NCI-H524 treated with DMSO at 0.1 percent for 48 hours (cell line): ENCODE measurements around the gene ELF1.
"Not testable (repeated sequence)": the region's sequence is repeated elsewhere in the genome, so short reads cannot be mapped to it uniquely, and the experiment has no call there.

ENCODE experiments used
- DNase-seq: peaks from one replicate; lab custom pipeline; 2025; lab: John Stamatoyannopoulos, UW

Gene ELF1

DNA sequence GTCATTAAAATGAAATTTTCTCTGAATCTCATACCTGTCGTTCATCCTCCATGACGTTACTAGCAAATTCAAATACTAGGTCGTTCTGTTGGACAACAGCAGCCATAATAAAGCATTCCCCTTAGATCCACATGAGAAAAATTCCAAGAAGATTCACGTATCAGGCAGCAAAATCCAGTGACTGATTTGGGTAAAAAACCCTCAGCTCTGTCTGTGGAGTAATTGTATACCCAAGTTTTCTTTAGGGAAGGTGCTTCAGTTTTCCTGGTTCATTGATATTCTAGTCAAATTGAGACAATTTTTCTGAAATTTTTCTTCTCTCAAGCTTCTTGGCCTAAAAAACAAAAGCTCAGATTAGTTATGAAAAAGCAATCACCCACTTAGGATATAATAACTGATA is 37.2 kb downstream of the ELF1 start:
- no peak for DNase-seq

DNA sequence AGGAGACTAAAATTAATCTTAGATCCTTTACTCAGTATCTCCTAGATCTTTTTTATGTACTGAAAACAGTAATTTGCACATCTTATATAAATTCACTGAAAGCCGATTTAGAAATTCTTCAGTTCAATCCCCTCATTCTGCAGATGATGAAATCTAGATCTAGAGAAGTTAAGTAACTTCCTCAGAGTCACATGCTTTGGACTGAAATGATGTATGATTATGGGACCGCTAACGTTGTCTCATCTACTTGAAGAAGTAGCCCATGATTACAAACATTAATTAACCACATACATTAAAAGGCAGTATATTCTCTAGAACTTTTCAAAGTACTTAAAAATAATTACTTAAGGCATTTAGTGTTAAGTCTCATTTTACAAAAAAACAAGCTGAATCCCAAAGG is 37.8 kb downstream of the ELF1 start:
- no peak for DNase-seq

DNA sequence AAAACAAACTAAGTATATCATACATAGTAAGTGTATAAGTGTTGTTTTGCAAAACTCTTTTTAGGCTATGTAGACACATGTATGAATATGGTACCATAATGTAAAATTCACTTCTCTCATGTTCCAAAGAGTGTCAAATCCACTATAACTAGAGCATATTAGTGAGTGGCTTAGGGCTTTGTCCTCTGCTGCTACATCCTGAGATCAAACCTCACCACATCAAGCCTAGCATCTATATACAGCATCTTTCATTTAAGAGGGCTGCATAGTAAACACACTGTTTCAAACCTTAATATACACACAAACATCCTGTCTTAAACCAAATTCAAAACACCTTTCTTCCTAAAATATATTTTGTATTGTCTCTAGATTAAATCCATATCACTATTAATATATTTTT is 38.7 kb downstream of the ELF1 start:
- DNase-seq: no peak

DNA sequence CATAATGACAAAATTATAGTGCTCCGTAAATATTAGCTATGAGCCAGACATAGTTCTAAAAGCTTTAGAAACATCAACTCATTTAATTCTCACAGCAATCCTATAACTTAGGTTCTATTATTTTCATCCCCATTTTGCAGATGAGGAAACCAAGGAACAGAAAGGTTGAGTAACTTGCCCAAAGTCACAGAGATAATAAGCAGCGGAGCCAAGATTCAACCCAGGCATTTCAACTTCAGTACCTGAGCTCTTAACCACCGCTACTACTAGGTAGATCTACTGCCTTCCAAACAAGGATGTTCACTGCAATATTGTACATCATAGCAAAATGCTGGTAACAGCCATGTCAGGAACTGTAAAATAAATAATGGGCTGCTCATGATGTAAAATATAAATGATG is 39.9 kb downstream of the ELF1 start:
- no peak for DNase-seq

DNA sequence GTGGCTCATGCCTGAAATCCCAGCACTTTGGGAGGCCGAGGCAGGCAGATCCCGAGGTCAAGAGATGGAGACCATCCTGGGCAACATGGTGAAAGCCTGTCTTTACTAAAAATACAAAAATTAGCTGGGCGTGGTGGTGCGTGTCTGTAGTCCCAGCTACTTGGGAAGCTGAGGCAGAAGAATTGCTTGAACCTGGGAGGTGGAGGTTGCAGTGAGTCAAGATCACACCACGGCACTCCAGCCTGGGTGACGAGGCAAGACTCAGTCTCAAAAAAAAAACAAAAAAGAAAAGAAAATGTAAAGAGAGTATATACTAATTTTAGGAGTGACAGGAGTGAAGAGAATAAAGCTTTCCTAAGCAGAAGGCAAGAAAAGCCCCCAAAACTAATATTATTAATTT is 41.0 kb downstream of the ELF1 start:
- DNase-seq: not testable (repeated sequence)

DNA sequence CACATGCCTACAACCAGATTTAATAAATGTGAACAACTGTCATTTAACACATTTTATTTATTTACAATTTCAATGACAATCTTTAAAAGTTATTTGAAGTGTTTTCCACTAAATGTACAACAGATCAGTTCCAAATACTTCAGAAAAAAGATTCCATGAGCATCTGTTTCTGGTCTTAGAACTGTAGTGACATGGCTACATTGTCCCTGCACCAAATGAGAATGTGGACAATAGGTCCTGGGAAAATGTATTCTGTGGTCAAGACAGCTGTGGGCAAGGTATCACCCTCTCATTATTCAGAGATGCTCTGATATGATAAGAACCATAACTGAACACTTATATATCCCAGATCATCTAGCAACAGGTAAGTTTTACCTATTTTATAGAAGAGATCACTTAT is 43.7 kb downstream of the ELF1 start:
- no peak for DNase-seq

DNA sequence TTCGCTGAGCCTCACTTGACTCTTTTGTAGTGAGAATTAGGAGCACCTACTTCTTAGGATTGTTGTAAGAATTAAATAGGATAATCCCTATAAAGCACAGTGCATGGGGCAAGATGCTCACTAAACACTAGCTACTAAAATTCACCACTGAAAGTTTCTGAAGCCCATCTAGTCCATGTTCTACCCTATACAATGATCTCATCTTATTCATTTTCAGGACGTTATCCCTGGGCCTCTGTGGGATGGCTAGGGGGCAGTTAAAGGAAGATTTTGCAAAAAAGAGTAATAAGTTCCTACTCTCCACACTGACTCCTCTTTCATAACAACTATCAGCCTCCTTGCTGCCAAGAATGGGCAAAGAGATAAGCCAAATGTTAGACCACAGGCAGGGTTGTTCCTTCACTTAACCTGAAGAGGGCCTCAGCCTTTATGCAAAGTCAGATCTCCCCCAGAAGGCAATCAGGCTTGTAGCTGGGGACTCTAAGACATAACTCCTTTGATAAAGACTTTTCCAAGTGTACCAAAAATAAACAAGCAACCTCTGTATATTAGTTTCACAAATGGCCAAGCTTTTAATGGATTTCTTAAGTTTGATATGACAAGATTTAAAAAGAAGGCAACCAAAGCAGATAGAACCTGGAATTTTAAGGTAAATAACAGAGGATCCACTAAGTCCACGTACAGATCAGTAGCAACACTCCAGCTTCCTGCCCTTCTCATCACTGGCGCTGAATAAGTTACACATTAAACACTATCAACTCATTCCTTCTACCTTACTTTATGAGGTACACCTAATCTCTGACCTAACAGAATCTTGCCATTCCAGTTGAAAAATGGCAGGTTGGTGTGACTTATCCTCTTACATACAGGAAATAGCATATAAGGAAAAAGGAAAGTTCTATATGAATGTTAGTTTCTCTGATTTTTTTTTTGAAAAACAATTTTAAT is 44.4 kb downstream of the ELF1 start:
- peak; percentile 0 for DNase-seq

DNA sequence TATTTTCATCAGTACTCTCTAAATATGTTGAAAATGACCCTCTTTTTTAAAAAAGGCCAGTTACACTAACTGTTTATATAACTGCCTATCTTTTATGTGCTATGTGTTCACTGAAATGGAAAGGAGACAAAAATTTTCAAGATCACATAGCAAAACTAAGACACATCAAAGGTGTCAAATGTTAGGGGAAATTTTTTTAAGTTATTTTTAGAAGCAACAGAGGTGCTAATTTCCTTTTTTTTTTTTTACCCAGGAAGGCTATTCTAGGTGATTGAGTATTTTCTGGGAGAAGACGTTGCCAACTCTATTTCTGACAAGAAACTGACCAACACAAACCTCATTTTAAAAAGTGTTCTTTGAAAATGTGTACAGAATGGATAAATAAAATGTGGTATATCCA is 45.7 kb downstream of the ELF1 start:
- DNase-seq: no peak

DNA sequence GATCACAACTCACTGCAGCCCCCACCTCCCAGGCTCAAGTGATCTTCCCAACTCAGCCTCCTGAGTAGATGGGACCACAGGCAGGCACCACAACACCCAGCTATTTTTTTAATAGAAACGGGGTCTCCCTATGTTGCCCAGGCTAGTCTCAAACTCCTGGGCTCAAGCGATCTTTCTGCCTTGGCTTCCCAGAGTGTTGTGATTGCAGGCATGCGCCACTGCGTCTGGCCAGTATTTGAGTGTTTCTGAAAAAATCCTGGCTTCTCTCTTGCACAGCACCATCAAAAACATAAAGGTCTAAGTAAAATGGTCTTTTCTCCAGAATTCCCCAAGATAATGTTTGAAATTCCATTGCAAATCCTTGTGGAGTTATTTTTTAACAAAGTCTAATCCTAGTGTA is 47.8 kb downstream of the ELF1 start:
- no peak for DNase-seq

DNA sequence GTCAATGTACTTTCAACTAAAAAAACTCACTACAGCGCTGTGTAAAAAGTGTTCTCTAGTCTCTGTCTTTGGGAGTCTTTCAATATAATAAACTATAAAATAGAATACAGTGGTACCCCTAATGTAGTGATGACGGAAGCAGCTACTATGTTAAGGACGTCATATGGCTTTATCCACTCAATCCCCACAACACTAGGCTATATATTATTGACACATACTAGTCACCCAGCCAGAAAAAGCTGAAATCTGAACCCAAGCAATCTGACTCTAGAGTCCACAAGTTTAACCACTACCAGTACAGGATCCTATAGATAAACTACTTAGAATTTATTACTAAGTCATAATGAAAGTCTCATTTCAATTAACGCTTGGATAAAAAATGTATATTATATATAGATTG is 48.3 kb downstream of the ELF1 start:
- DNase-seq: no peak

DNA sequence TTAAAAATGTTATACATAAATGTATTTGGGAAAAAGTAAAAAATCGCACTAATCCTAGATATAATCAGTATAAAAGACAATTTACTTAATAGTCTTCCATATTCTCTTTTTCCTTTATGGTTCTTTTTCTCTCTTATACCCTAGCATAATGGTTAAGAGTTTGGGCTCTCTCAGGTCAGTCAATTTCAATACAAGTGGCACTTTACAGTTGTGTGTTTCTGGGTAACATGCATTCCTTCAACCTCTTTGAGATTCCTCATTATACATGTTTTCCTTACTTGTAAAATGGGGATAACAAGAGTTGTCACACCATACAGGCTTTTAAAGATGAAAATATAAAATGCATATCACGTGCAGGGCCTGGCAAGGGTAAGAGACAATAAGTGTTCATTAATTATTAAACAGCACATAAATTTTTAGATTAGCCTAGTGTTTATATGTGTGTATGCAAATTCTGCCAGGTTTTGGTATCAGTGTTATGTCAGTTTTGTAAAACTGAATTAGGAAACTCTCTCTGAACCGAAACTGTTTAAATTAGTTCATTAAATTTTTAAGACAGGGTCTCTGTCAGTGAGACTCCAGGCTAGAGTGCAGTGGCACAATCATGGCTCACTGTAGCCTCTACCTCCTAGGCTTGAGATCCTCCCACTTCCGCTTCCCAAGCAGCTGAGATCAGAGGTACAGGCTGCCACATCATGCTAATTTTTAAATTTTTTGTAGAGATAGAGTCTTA is 49.8 kb downstream of the ELF1 start:
- no peak for DNase-seq

DNA sequence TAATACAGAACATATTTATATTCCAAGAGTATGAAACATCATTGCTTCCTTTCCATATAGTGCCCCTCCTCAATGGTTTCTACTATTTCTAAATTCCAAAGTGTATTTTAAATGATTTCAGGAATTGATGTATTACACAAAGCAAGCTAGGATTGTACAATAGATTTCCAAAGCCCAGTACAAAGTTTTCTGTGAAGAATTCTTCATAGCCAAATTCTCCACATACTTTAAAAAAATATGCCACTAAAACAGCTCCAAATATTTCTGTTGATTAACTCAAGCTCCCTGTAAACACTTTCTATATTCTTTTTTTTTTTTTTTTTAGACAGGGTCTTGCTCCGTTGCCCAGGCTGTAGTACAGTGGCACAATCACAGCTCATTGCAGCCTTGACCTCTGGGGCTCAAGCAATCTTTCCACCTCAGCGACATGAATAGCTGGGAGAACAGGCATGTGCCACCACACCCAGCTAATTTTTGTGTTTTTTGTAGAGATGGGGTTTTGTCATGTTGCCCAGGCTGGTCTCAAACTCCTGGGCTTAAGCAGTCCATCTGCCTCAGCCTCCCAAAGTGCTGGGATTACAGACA is 50.6 kb downstream of the ELF1 start:
- DNase-seq: no peak

DNA sequence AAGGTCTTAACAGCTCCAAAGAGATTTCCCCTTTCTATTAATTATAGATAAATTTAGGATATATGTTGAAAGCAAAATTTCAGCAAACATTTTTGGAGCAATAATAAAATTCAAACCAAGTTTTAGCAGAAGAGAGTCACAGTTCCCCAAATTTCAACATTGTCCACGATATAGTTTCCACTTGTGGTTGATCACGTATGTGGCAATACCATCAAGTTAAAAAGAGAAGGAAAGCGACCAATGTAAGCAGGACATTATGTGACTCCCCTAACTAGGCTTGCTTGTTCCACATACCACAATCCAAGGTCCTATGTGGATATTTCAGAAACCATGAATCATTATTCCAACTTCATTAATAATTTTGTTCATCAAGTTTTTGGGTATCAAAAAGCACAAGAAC is 52.8 kb downstream of the ELF1 start:
- DNase-seq: no peak

DNA sequence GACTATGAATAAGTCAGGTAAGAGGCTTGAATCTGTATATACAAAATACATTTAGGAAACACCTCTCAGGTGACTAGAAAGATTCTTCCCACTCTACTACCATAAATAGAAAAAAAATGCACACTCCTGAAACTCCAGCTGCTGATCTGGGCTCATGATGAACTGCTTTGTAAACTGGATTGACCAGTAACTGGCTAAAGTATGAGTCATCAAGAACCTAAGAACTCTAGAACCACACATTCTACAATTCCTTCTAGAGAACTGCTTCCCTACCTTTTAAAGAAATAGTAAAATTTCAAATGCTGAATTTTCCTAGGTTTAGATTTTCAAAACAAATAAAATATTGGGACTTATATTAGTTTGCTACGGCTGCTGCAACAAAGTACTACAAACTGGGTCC is 55.2 kb downstream of the ELF1 start:
- no peak for DNase-seq

DNA sequence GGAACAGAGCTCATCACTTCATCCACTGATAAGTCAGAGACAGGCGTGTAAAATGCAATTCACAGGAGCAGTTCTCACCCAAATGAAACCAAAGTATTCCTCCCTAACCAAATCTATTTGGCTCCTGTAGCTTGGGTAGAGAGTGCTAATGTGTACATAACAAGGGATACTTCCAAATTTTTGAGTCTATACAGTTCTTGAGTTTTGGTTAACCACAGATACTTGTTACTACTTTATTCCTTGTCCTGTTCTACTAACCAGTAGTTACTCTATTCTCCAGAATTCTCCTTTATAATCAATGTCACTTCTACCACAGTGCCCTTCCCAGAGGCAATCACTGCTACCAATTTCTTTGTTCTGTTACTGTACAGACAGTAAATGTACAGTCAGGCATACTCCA is 57.3 kb downstream of the ELF1 start:
- no peak for DNase-seq

DNA sequence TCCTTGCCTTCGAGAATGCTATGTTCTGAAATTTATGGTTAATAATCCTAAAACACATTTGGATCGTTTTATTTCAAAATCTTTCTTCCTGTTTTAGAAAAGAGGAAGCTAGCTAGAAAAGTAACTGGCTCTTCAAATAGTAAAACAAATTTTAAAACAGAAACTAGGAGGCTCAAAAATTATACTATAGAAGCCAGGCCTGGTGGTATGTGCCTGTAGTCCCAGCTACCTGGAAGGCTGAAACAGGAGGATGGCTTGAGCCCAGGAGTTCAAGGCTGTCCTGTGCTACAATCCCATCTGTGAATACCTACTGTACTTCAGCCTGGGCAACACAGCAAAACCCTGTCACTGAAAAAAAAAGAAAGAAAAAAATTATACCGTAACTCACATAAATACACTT is 57.9 kb downstream of the ELF1 start:
- DNase-seq: no peak

DNA sequence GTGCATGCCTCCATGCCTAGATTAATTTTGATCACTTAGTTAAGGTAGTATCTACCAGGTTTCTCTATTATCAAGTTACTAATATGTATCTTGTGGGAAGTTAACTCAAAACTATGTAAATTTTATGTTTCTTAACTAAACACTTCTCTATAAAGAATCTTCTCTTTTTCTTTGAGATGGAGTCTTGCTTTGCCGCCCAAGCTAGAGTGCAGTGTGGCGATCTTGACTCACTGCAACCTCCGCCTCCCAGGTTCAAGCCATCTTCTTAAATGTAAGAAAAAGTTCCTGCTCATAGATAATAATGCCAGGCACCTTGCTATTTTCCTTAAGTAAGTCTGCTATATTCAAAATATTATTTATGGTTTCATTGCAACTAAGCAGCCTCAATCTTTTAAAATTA is 58.4 kb downstream of the ELF1 start:
- DNase-seq: no peak

DNA sequence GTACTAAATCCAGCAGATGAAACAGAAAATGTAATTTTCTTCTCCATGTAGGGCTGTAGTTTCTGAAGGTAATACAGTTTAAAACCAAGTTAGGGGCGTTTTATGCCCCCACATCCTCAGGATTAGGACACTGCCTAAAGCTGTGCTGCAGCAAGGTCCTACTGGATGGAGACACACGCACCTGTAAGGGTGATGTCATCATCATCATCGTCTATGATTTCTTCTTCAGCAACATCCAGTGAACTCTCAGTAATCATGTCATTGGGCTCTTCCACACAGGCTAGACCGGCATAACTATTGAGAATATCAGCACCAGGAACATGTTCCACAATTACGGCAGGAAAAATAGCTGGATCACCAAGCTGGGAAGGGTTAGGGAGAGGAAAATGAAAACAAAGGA is 60.5 kb downstream of the ELF1 start:
- no peak for DNase-seq

DNA sequence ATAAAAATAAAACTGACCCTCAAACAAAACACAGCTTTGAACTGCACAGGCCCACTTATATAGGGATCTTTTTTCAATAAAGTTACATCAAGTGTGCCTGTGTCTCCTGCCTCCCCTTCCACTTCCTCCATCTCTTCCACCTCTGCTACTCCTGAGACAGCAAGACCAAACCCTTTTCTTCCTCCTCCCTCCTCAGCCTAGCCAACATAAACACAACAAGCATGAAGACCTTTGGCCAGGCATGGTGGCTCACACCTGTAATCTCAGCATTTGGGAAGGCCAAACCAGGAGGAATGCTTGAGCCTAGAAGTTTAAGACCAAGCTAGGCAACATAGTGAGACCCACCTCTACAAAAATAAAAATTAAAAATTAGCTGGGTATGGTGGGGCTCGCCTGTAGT is 72.6 kb downstream of the ELF1 start:
- DNase-seq: no peak

DNA sequence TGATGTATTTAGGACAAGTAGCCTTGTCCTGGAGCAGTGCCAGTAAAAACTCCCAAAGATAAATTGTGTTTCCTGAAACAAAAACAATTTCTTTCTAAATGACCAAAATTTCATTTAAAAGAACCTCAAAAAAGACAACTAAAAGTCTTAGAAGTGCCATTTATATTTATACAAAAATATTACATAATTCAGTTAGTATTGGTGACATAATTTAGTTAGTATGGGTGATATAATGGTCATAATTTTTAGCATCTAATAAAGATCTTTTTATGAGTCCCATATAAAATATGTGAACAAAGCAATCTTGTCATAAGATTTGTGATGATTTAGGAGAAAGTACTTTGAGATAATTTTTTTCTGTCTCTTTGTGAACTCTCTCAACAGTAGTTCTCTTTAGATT is 76.0 kb downstream of the ELF1 start:
- no peak for DNase-seq

DNA sequence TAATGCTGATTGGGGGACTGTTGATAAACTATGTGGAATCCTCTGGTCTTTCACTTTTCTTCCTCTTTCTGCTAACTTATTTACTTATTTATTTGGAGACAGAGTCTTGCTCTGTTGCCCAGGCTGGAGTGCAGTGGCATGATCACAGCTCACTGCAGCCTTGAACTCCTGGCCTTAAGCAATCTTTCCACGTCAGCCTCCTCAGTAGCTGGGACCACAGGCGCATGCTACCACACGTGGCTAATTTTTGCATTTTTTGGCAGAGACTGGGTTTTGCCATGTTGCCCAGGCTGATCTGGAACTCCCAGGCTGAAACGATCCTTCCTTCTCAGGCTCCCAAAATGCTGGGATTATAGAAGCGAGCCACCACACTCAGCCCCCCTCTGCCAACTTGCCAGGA is 77.5 kb downstream of the ELF1 start:
- no peak for DNase-seq

DNA sequence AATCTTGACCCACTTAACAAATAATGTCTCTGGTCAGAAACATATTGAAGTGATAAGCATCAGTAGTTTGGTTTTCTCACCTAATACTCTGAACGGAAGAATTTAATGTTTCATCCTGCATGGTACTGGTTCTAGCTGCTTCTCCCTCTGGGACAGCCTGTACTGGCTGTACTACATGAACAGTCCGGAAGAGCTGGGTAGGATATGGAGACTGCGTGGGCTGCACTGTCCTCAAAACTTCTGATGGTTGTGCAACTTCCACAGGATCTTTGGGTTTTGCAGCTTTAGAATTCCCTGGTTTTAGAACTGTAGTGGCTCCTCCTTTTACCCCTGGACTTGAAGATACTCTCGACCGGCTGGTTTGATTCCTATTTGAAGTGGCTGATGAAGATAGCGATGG is 78.3 kb downstream of the ELF1 start:
- DNase-seq: no peak

DNA sequence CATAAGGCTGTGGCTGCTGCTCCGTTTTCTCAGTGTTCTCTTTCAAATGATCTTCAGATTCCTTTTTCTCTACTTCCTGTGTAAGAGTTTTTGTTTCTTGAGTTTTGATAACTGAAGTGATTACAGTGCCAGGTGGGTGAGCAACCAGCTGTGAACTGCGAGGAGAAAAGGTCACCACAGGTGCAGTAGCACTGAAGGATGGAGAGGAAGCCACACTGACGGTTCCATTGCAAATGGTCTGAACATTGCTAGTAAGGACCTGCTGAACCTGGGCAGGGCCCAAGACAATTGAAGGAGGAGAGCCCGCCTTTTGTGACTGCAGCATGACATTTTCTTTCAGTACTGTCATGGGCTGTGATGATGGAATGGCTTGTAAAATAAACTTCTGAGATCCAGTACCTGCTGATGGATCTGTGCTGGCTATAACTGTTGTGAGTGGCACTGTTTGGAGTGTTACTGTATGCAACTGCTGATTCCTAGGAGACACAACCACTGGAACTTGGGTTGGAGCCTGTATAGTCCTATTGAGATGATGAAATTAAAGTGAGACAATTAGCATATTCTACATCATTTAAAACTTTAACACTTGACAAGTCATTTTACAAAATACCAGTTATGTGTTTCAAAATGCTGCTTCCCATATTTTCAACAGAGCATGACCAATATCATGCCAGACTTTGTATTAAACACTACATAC is 85.5 kb downstream of the ELF1 start:
- DNase-seq: no peak
